GM12865 (cell line): ENCODE results near the gene XXYLT1.
A peak's percentile ranks its signal among the peaks of the same experiment; 100 is the strongest.
"Not testable (repeated sequence)": the region's sequence is repeated elsewhere in the genome, so short reads cannot be mapped to it uniquely, and the experiment has no call there.

Experiments used
- DNase-seq: peaks from one replicate; pipeline ENCODE4 v3.0.0; 2010; ENCODE audit warnings: low read depth
- H3K4me3 ChIP-seq: 2 replicates; pipeline ENCODE4 v1.5.1; 2011; ENCODE audit warnings: mild to moderate bottlenecking, low read depth, low read length, control low read depth
- CTCF ChIP-seq: IDR thresholded peaks from 2 replicates; pipeline ENCODE4 v1.5.1; 2011; ENCODE audit warnings: low read length, control low read depth, low read depth, inconsistent platforms; ENCODE audit not compliant: insufficient read depth; ENCODE audit errors: missing control alignments

The XXYLT1 gene

GRCh38 chr3:195093731-195094130, 177.2 kb downstream of the XXYLT1 start:
- H3K4me3 ChIP-seq, result peak overlapping the region; percentile 2
- no peak for DNase-seq
- TF ChIP-seq CTCF, result no peak

- not testable (repeated sequence) for H3K4me3 ChIP-seq, DNase-seq
These were observed 182.9 kb downstream of the XXYLT1 start for GRCh38 chr3:195087840-195088601.

GRCh38 chr3:195087328-195087727, 183.6 kb downstream of the XXYLT1 start:
- DNase-seq, result no peak
- no peak overlapping the region for H3K4me3 ChIP-seq
- TF ChIP-seq CTCF, result no peak

- DNase-seq, result no peak
- TF ChIP-seq CTCF, result no peak
- H3K4me3 ChIP-seq, result no peak overlapping the region
These were observed 184.1 kb downstream of the XXYLT1 start for GRCh38 chr3:195086885-195087284.

GRCh38 chr3:195086341-195086740, 184.6 kb downstream of the XXYLT1 start:
- no peak for DNase-seq
- TF ChIP-seq CTCF, result no peak
- H3K4me3 ChIP-seq, result no peak overlapping the region

GRCh38 chr3:195085356-195086130, 185.4 kb downstream of the XXYLT1 start:
- no peak for TF ChIP-seq CTCF
- no peak overlapping the region for H3K4me3 ChIP-seq
- no peak for DNase-seq

GRCh38 chr3:195084746-195085145, 186.2 kb downstream of the XXYLT1 start:
- no peak overlapping the region for H3K4me3 ChIP-seq
- no peak for DNase-seq
- TF ChIP-seq CTCF, result no peak
